ENCODE results near the gene GP1BB.

GP1BB gene

GRCh38 chr22:19759427-19760057 is 36.2 kb downstream of the GP1BB start:
- no peaks in the 10 kb centered on the region for H3K36me3 ChIP-seq (replicated peaks; ENCODE audit: low read depth, low read length)
- H3K27ac ChIP-seq (ENCODE audit: low read length): no peak overlapping the region
- no peak overlapping the region for H3K4me2 ChIP-seq (ENCODE audit: low read length)
- no peak overlapping the region for H3K4me3 ChIP-seq (ENCODE audit: low read length)
- TF ChIP-seq CTCF (IDR thresholded peaks at IDR 0.05; ENCODE audit: low read depth, low read length): no peak
- no peak for TF ChIP-seq EZH2phosphoT487 (IDR thresholded peaks at IDR 0.05; ENCODE audit: low read depth)
- H3K27me3 ChIP-seq (ENCODE audit: low read depth, low read length): no peaks in the 10 kb centered on the region
- H4K20me1 ChIP-seq (ENCODE audit: insufficient read depth, low read length): no peaks in the 10 kb centered on the region
- H3K9me3 ChIP-seq (ENCODE audit: insufficient read depth, low read length): no peaks in the 10 kb centered on the region
- H3K9ac ChIP-seq (ENCODE audit: low read length): no peak overlapping the region
- H2AFZ ChIP-seq (ENCODE audit: low read depth, low read length): no peak overlapping the region
- H3K79me2 ChIP-seq (ENCODE audit: low read length): no peaks in the 10 kb centered on the region
- peaks cover 5% of the 10 kb centered on the region for H3K4me1 ChIP-seq (ENCODE audit: low read length)

- no peak for TF ChIP-seq CTCF (IDR thresholded peaks at IDR 0.05; ENCODE audit: low read depth, low read length)
- TF ChIP-seq EZH2phosphoT487 (IDR thresholded peaks at IDR 0.05; ENCODE audit: low read depth): no peak
- no peak within 1 kb of the TSS for H3K4me3 ChIP-seq (ENCODE audit: low read length)
- no peaks in the 10 kb centered on the region for H3K36me3 ChIP-seq (replicated peaks; ENCODE audit: low read depth, low read length)
- no peak within 1 kb of the TSS for H2AFZ ChIP-seq (ENCODE audit: low read depth, low read length)
- peaks cover 5% of the 10 kb centered on the region for H3K4me1 ChIP-seq (ENCODE audit: low read length)
- H3K27me3 ChIP-seq (ENCODE audit: low read depth, low read length): no peaks in the 10 kb centered on the region
- no peak within 1 kb of the TSS for H3K9ac ChIP-seq (ENCODE audit: low read length)
- no peaks in the 10 kb centered on the region for H3K79me2 ChIP-seq (ENCODE audit: low read length)
- no peak within 1 kb of the TSS for H3K4me2 ChIP-seq (ENCODE audit: low read length)
- no peaks in the 10 kb centered on the region for H3K9me3 ChIP-seq (ENCODE audit: insufficient read depth, low read length)
- H4K20me1 ChIP-seq (ENCODE audit: insufficient read depth, low read length): no peaks in the 10 kb centered on the region
- no peak within 1 kb of the TSS for H3K27ac ChIP-seq (ENCODE audit: low read length)
Measured at GRCh38 chr22:19760058-19760950, 37.0 kb downstream of the GP1BB start, which contains the start of gene TBX1. TBX1 (plus strand) TSS chr22:19760778; CDS start chr22:19760844, 66 bp downstream.

DNA sequence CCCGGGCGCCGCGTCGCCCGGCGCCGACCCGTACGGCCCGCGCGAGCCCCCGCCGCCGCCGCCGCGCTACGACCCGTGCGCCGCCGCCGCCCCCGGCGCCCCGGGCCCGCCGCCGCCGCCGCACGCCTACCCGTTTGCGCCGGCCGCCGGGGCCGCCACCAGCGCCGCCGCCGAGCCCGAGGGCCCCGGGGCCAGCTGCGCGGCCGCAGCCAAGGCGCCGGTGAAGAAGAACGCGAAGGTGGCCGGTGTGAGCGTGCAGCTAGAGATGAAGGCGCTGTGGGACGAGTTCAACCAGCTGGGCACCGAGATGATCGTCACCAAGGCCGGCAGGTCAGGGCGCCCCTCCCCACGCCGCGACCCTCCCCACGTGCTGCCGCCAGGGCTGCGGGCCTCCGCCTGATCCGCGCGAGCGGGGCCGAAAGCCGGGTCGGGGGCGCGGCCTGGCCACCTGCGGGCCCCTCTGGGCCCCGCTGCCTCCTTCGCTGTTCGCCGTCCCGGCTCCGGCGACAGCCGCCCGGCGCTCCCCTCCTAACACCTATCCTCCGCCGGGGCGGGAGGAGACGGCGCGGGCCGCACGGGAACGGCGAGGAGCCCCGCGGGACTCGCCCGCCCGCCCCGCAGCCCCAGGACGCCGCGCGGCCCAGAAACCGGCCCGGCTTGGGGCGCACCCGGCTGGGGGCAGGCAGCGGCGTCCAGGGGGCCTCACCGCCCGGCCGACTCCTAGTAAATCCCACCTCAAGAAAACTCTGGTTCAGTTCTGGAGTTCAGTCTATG is 37.8 kb downstream of the GP1BB start:
- TF ChIP-seq CTCF (IDR thresholded peaks at IDR 0.05; ENCODE audit: low read depth, low read length): no peak
- TF ChIP-seq EZH2phosphoT487 (IDR thresholded peaks at IDR 0.05; ENCODE audit: low read depth): no peak

More for the DNA sequence above, 37.8 kb downstream of the GP1BB start:
- H3K4me2 ChIP-seq (ENCODE audit: low read length): no peak overlapping the region
- no peaks in the 10 kb centered on the region for H4K20me1 ChIP-seq (ENCODE audit: insufficient read depth, low read length)
- H3K9me3 ChIP-seq (ENCODE audit: insufficient read depth, low read length): no peaks in the 10 kb centered on the region
- H3K27me3 ChIP-seq (ENCODE audit: low read depth, low read length): no peaks in the 10 kb centered on the region
- no peaks in the 10 kb centered on the region for H3K79me2 ChIP-seq (ENCODE audit: low read length)
- no peaks in the 10 kb centered on the region for H3K36me3 ChIP-seq (replicated peaks; ENCODE audit: low read depth, low read length)
- no peak overlapping the region for H2AFZ ChIP-seq (ENCODE audit: low read depth, low read length)
- no peak overlapping the region for H3K27ac ChIP-seq (ENCODE audit: low read length)
- no peak overlapping the region for H3K9ac ChIP-seq (ENCODE audit: low read length)
- peaks cover 5% of the 10 kb centered on the region for H3K4me1 ChIP-seq (ENCODE audit: low read length)
- H3K4me3 ChIP-seq (ENCODE audit: low read length): no peak overlapping the region

Data from OCI-LY3 (cell line).